Gastrocnemius medialis (tissue), 4 donors: Measurements from ENCODE around the gene RPL32. TPM values are rescaled to one million over a fixed set of nuclear protein-coding genes. Genes with fewer than 3 reads are reported as not detected.

ENCODE experiments used
- ATAC-seq, 2 donors: fragments of 150-250 bp; one replicate each; pipeline ENCODE4 v1.9.1; 2016
- DNase-seq, 2 donors: peaks; one replicate each; pipeline ENCODE4 v3.0.0-alpha.2; 2019
- H3K27ac ChIP-seq, 4 donors: fragments of 200-600 bp; sonication (generic); 1 replicate in 1 of 4; 2 replicates in 3 of 4; pipeline ENCODE4 v1.5.1; 2016 to 2018; ENCODE audit warnings: mild to moderate bottlenecking in 2 of 4, moderate library complexity in 1 of 4
- H3K27me3 ChIP-seq, 3 donors: fragments of 200-600 bp; sonication (generic) in 2 of 3; 1 replicate in 1 of 3; 2 replicates in 2 of 3; pipeline versions ENCODE4 v1.5.1 to v1.6.0; 2016 to 2019; ENCODE audit warnings: mild to moderate bottlenecking in 1 of 3, moderate library complexity in 1 of 3
- H3K36me3 ChIP-seq, 2 donors: fragments of 200-600 bp; sonication (generic) in 1 of 2; one replicate each; pipeline ENCODE4 v1.5.1; 2017 to 2018
- H3K4me1 ChIP-seq, 2 donors: fragments of 200-600 bp; sonication (generic) in 1 of 2; one replicate each; pipeline ENCODE4 v1.5.1; 2016 to 2017; ENCODE audit warnings: mild to moderate bottlenecking in 2 of 2
- H3K4me3 ChIP-seq, 4 donors: fragments of 200-600 bp; sonication (generic) in 3 of 4; 1 replicate in 1 of 4; 2 replicates in 3 of 4; pipeline ENCODE4 v1.5.1; 2016 to 2019; ENCODE audit warnings: mild to moderate bottlenecking in 2 of 4
- H3K9me3 ChIP-seq, 3 donors: fragments of 200-600 bp; sonication (generic) in 2 of 3; 1 replicate in 1 of 3; 2 replicates in 2 of 3; pipeline ENCODE4 v1.5.1; 2016 to 2019
- CTCF ChIP-seq, 5 experiments: fragments of 450-650 bp in 3 of 5; fragments of 200-600 bp in 2 of 5; sonication (generic) in 2 of 5; IDR thresholded peaks in 4 of 5; conservative IDR thresholded peaks in 1 of 5; 1 replicate in 4 of 5; 2 replicates in 1 of 5; pipeline ENCODE4 v1.5.1; 2016 to 2019; ENCODE audit warnings: antibody characterized with exemption in 5 of 5, mild to moderate bottlenecking in 3 of 5, moderate library complexity in 3 of 5
- POLR2A ChIP-seq, 2 donors: fragments of 450-650 bp; IDR thresholded peaks; one replicate each; pipeline ENCODE4 v1.6.1; 2017; ENCODE audit warnings: antibody characterized with exemption in 2 of 2, mild to moderate bottlenecking in 2 of 2, moderate library complexity in 2 of 2
- in situ Hi-C, 4 donors: fragments of 200-750 bp; cut with MboI; loops; one replicate each; pipeline versions ENCODE4 v1.15.0 to v1.8.0; 2017; ENCODE audit warnings: low sequenced_read_pairs in 4 of 4
- intact Hi-C: fragments of 100-400 bp; cut with DNase I; formaldehyde crosslinking; loops from one replicate; pipeline ENCODE4 v1.15.1; 2023; ENCODE audit warnings: low total_unique reads
- total RNA-seq, 4 donors: library from RNA; depleted of rRNA; stranded (reverse); fragments of >200 nt; gene quantifications; one replicate each; pipeline versions ENCODE4 v1.1.0 to v1.2.3, GENCODE V29; 2016

RPL32 gene
- total RNA-seq, 4 donors from 2014 or later = 765 to 1,204 (median 990) TPM

GRCh38 chr3:12803371-12803770 lies 38.0 kb downstream of the RPL32 start:
- ATAC-seq (no peak), DNase-seq (peak in 1 of 2 donors; percentile 6)
- TF ChIP-seq POLR2A (IDR thresholded peaks at IDR 0.05) = no peak
- TF ChIP-seq CTCF (IDR thresholded peaks at IDR 0.05 in 4 of 5, conservative IDR thresholded peaks at IDR 0.05 in 1 of 5) = no peak
- Histone ChIP-seq H3K9me3 (no peaks in the 10 kb centered on the region), H3K27me3 (no peaks in the 10 kb centered on the region), H3K36me3 (peaks cover 0 to 46% of the 10 kb centered on the region in 2 donors), H3K4me1 (peaks cover 52 to 54% of the 10 kb centered on the region in 2 donors), H3K27ac (peak overlapping the region; percentile 34 to 99 (median 99)), H3K4me3 (no peak overlapping the region)
- in situ Hi-C loops = no loop called here
- intact Hi-C loops = no loop called here

GRCh38 chr3:12799525-12800440 lies 41.6 kb downstream of the RPL32 start:
- H3K9me3 ChIP-seq = no peaks in the 10 kb centered on the region
- peak overlapping the region; percentile 3 to 52 (median 28) for H3K4me3 ChIP-seq
- peaks cover 44 to 47% of the 10 kb centered on the region in 2 donors for H3K4me1 ChIP-seq
- peak overlapping the region; percentile 99 to 100 (median 99) for H3K27ac ChIP-seq
- ATAC-seq = no peak
- peak in 1 of 5 experiments; percentile 13 for TF ChIP-seq CTCF (IDR thresholded peaks at IDR 0.05 in 4 of 5, conservative IDR thresholded peaks at IDR 0.05 in 1 of 5)
- no peak for TF ChIP-seq POLR2A (IDR thresholded peaks at IDR 0.05)
- H3K27me3 ChIP-seq = no peaks in the 10 kb centered on the region
- H3K36me3 ChIP-seq = peaks cover 0 to 16% of the 10 kb centered on the region in 2 donors
- intact Hi-C loops = loop anchor here (2.0 kb wide), 2 partner anchors 93 to 1159 kb away; no protein-coding TSS in a partner anchor
- in situ Hi-C loops = no loop called here
- no peak for DNase-seq

GRCh38 chr3:12798559-12799179 lies 42.7 kb downstream of the RPL32 start:
- peak overlapping the region; percentile 49 to 88 (median 68) for H3K4me3 ChIP-seq
- peak; percentile 63 to 70 for ATAC-seq
- TF ChIP-seq CTCF (IDR thresholded peaks at IDR 0.05 in 4 of 5, conservative IDR thresholded peaks at IDR 0.05 in 1 of 5) (no peak), POLR2A (IDR thresholded peaks at IDR 0.05) (peak; percentile 64 to 75)
- intact Hi-C loops = loop anchor here (1.0 to 2.0 kb wide), 3 partner anchors 43 to 1158 kb away; partner anchors contain the start of gene RPL32
- H3K4me1 ChIP-seq = peaks cover 39 to 44% of the 10 kb centered on the region in 2 donors
- DNase-seq = peak; percentile 93 to 97
- H3K27me3 ChIP-seq = no peaks in the 10 kb centered on the region
- H3K27ac ChIP-seq = peak overlapping the region; percentile 99 to 100 (median 99)
- H3K36me3 ChIP-seq = peaks cover 0 to 6% of the 10 kb centered on the region in 2 donors
- H3K9me3 ChIP-seq = no peaks in the 10 kb centered on the region
- in situ Hi-C loops = no loop called here

GRCh38 chr3:12797892-12798558 lies 43.3 kb downstream of the RPL32 start:
- peak overlapping the region; percentile 70 to 88 (median 82) for H3K4me3 ChIP-seq

More at GRCh38 chr3:12797892-12798558, 43.3 kb downstream of the RPL32 start:
- Histone ChIP-seq H3K27ac (peak overlapping the region; percentile 99 to 100 (median 99)), H3K9me3 (no peaks in the 10 kb centered on the region), H3K4me1 (peaks cover 36 to 44% of the 10 kb centered on the region in 2 donors), H3K27me3 (no peaks in the 10 kb centered on the region), H3K36me3 (no peaks in the 10 kb centered on the region)
- TF ChIP-seq CTCF (IDR thresholded peaks at IDR 0.05 in 4 of 5, conservative IDR thresholded peaks at IDR 0.05 in 1 of 5) (no peak), POLR2A (IDR thresholded peaks at IDR 0.05) (no peak)
- ATAC-seq (peak; percentile 42 to 65), DNase-seq (peak; percentile 66 to 77)
- in situ Hi-C loops = no loop called here
- intact Hi-C loops = loop anchor here (1.0 to 2.0 kb wide), 4 partner anchors 43 to 1157 kb away; partner anchors contain the start of genes MKRN2 and RPL32
